SK-N-SH (cell line): Measurements from ENCODE around the gene BMP8A. TPM values are rescaled to one million over a fixed set of nuclear protein-coding genes. Genes with fewer than 3 reads are reported as not detected.

Source experiments
- CTCF ChIA-PET: fragments of 300-600, 350-600 bp; formaldehyde crosslinking; extraction: SDS; loops from one replicate; lab custom pipeline; 2021; lab: Yijun Ruan, JAX
- POLR2A ChIA-PET: fragments of 350-600 bp; sonication (Branson Sonifier 250); formaldehyde crosslinking; extraction: SDS; loops from one replicate; lab custom pipeline; 2020; ENCODE audit warnings: antibody characterized with exemption, inconsistent platforms; lab: Yijun Ruan, JAX
- DNase-seq: peaks from one replicate; pipeline ENCODE4 v3.0.0; 2012
- H2AFZ ChIP-seq: fragments of 200-600 bp; sonication (generic); 2 replicates; pipeline ENCODE4 v1.8.1; 2016; ENCODE audit warnings: antibody characterized with exemption, mild to moderate bottlenecking, low read depth
- H3F3A ChIP-seq: fragments of 200-600 bp; sonication (generic); replicated peaks from 2 replicates; pipeline ENCODE3; 2016; ENCODE audit warnings: antibody characterized with exemption, mild to moderate bottlenecking; ENCODE audit not compliant: insufficient read depth
- H3K27ac ChIP-seq, 2 experiments: fragments of 200-500 bp in 1 of 2; fragments of 200-600 bp in 1 of 2; sonication (Bioruptor generic) in 1 of 2; sonication (generic), shearing (Covaris generic) in 1 of 2; 2 replicates each; pipeline versions ENCODE4 v1.5.1 to v1.6.1; 2014 to 2016; ENCODE audit warnings: low read depth in 2 of 2, inconsistent platforms in 1 of 2, low read length in 1 of 2, mild to moderate bottlenecking in 1 of 2, mixed read lengths in 1 of 2
- H3K27me3 ChIP-seq: fragments of 200-600 bp; sonication (generic), shearing (Covaris generic); 2 replicates; pipeline ENCODE4 v1.6.1; 2016; ENCODE audit warnings: mixed run types; ENCODE audit not compliant: insufficient read depth
- H3K36me3 ChIP-seq, 2 experiments: fragments of 200-500 bp in 1 of 2; fragments of 200-600 bp in 1 of 2; sonication (Bioruptor generic) in 1 of 2; sonication (generic) in 1 of 2; replicated peaks in 1 of 2; 2 replicates each; pipeline versions ENCODE3 to v1.5.1; 2014 to 2016; ENCODE audit warnings: low read length in 1 of 2, mild to moderate bottlenecking in 1 of 2; ENCODE audit not compliant: insufficient read depth in 2 of 2, control insufficient read depth in 1 of 2
- H3K4me1 ChIP-seq, 2 experiments: fragments of 200-500 bp in 1 of 2; fragments of 200-600 bp in 1 of 2; sonication (Bioruptor generic) in 1 of 2; sonication (generic), shearing (Covaris generic) in 1 of 2; 2 replicates each; pipeline versions ENCODE4 v1.5.1 to v1.6.1; 2014 to 2016; ENCODE audit warnings: low read depth in 1 of 2, low read length in 1 of 2, mixed run types in 1 of 2; ENCODE audit not compliant: insufficient read depth in 2 of 2, control insufficient read depth in 1 of 2
- H3K4me2 ChIP-seq: fragments of 200-600 bp; sonication (generic), shearing (Covaris generic); 2 replicates; pipeline ENCODE4 v1.6.1; 2017; ENCODE audit warnings: mixed run types
- H3K4me3 ChIP-seq, 2 experiments: fragments of 200-500 bp in 1 of 2; fragments of 200-600 bp in 1 of 2; sonication (Bioruptor generic) in 1 of 2; sonication (generic), shearing (Covaris generic) in 1 of 2; 2 replicates each; pipeline versions ENCODE4 v1.5.1 to v1.8.1; 2014 to 2016; ENCODE audit warnings: low read depth in 2 of 2, inconsistent platforms in 1 of 2, low read length in 1 of 2, mild to moderate bottlenecking in 1 of 2, mixed read lengths in 1 of 2, moderate library complexity in 1 of 2
- H3K79me2 ChIP-seq: fragments of 200-600 bp; sonication (generic); 2 replicates; pipeline ENCODE4 v1.8.1; 2017; ENCODE audit warnings: mild to moderate bottlenecking; ENCODE audit not compliant: insufficient read depth
- H3K9ac ChIP-seq: fragments of 200-600 bp; sonication (generic); 2 replicates; pipeline ENCODE4 v1.6.1; 2017; ENCODE audit warnings: mixed run types
- H3K9me2 ChIP-seq: fragments of 200-600 bp; sonication (generic); 2 replicates; pipeline ENCODE4 v1.6.1; 2017; ENCODE audit warnings: mixed run types
- H3K9me3 ChIP-seq: fragments of 200-600 bp; sonication (generic); 2 replicates; pipeline ENCODE4 v1.6.1; 2017; ENCODE audit warnings: mixed run types, mild to moderate bottlenecking, moderate library complexity
- H4K20me1 ChIP-seq: fragments of 200-600 bp; sonication (generic); 2 replicates; pipeline ENCODE4 v1.6.1; 2017; ENCODE audit warnings: mild to moderate bottlenecking, mixed run types; ENCODE audit not compliant: insufficient read depth
- FOXJ3 ChIP-seq: sonication (generic); formaldehyde crosslinking; IDR thresholded peaks from 2 replicates; pipeline ENCODE4 v1.5.1; 2020; ENCODE audit warnings: mild to moderate bottlenecking, missing genetic modification reagents
- FOXM1 ChIP-seq: IDR thresholded peaks from 2 replicates; pipeline ENCODE4 v1.4.0; 2012; ENCODE audit warnings: low read depth, mild to moderate bottlenecking
- GABPA ChIP-seq: IDR thresholded peaks from 2 replicates; pipeline ENCODE4 v1.4.0; 2012; ENCODE audit warnings: low read depth, mild to moderate bottlenecking
- GATA2 ChIP-seq: sonication (generic); formaldehyde crosslinking; IDR thresholded peaks from 2 replicates; pipeline ENCODE4 v1.5.0; 2020; ENCODE audit warnings: mild to moderate bottlenecking, missing genetic modification reagents
- JUND ChIP-seq: IDR thresholded peaks from 2 replicates; pipeline ENCODE4 v1.4.0; 2012
- MEF2A ChIP-seq: IDR thresholded peaks from 2 replicates; pipeline ENCODE4 v1.4.0; 2012; ENCODE audit warnings: low read depth, borderline replicate concordance
- MXI1 ChIP-seq: IDR thresholded peaks from 2 replicates; pipeline ENCODE4 v1.6.1; 2012; ENCODE audit warnings: mild to moderate bottlenecking, low read depth, low read length, improper control_type of control experiment
- NRF1 ChIP-seq: IDR thresholded peaks from 2 replicates; pipeline ENCODE4 v1.6.1; 2012; ENCODE audit warnings: low read depth, mild to moderate bottlenecking, low read length
- POLR2AphosphoS5 ChIP-seq: IDR thresholded peaks from 2 replicates; pipeline ENCODE4 v1.6.1; 2012; ENCODE audit warnings: low read depth, low read length
- SIN3A ChIP-seq: IDR thresholded peaks from 2 replicates; pipeline ENCODE4 v1.6.1; 2012; ENCODE audit warnings: low read depth, mild to moderate bottlenecking, low read length, moderate library complexity, borderline replicate concordance
- TCF12 ChIP-seq: IDR thresholded peaks from 2 replicates; pipeline ENCODE4 v1.4.0; 2012
- TEAD4 ChIP-seq: IDR thresholded peaks from 2 replicates; pipeline ENCODE4 v1.4.0; 2012; ENCODE audit warnings: mild to moderate bottlenecking, borderline replicate concordance; ENCODE audit not compliant: insufficient read depth
- WGBS: methylation state at CpG from one replicate; pipeline ENCODE4 v1.1.6; 2017; ENCODE audit warnings: low lambda C conversion rate; 5-methylcytosine and 5-hydroxymethylcytosine counted together
- polyA plus RNA-seq, 3 experiments: library from polyadenylated mRNA; depleted of rRNA; stranded (reverse); fragments of >200 nt; gene quantifications; 2 replicates each; pipeline ENCODE4 v1.2.3, GENCODE V29; 2012
- TF ChIP-seq, protein P1 (sequence below): IDR thresholded peaks from 2 replicates; pipeline ENCODE4; 2012
- TF ChIP-seq, protein P2 (sequence below): fragments of 150-350 bp; IDR thresholded peaks from 2 replicates; pipeline ENCODE4 v1.6.1; 2016; ENCODE audit warnings: mild to moderate bottlenecking, low read depth, low read length
- TF ChIP-seq, protein P3 (sequence below): fragments of 150-350 bp; IDR thresholded peaks from 2 replicates; pipeline ENCODE4 v1.6.1; 2017; ENCODE audit warnings: antibody characterized with exemption, low read length, low read depth, borderline replicate concordance
- TF ChIP-seq, protein P4 (sequence below): IDR thresholded peaks from 2 replicates; pipeline ENCODE4 v1.4.0; 2012; ENCODE audit warnings: low read depth, borderline replicate concordance

Gene BMP8A
- polyA plus RNA-seq, 1 of the 3 experiments (the other 2 are of a cell fraction): 0.16 TPM

DNA sequence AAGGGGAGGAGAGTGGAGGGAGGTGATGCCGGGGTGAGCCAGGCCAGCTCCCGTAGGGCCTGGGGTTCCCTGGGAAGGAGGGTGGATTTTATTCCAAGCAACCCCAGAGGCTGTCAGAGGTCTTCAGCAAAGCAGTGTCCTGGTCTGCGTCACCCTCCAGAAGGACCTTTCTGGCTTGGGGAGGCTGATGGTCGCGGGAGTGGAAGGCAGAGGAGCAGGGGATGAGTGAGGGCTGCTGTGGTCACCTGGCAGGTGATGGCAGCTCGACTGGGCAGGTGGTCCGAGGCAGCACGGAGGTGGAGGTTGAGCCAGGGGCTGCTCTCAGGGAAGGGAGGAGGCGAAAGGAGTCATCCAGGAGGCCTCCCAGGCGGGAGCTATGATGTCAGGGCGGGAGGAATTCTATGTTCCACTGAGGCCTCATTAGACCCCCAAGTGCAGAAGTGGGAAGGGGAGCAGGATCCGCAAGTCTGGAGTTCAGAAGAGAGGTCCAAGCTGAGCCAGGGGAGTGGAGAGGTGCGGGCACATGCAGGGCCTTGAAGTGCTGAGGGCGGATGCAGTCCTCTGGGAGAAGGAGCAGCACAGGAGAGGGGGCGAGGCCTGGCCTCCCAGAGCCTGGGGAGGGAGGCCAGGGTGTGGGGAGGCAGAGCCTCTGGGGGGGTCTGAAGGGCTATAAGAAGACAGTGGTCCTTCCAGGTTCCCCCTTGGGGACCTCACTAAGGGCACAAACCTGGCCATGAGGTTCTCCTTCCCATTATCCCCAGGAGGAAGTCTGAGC is 33.3 kb downstream of the BMP8A start:
- no peak overlapping the region for H2AFZ ChIP-seq
- 89% methylated on average over 12 of the region's 15 CpGs for WGBS
- TF ChIP-seq TEAD4 (no peak), NRF1 (no peak), MEF2A (no peak), GATA2 (CRISPR knock-in tag) (no peak), MXI1 (no peak), FOXM1 (no peak), SIN3A (no peak), POLR2AphosphoS5 (no peak), JUND (no peak), TCF12 (no peak), GABPA (no peak), FOXJ3 (CRISPR knock-in tag) (no peak)
- TF ChIP-seq, protein P1, sequence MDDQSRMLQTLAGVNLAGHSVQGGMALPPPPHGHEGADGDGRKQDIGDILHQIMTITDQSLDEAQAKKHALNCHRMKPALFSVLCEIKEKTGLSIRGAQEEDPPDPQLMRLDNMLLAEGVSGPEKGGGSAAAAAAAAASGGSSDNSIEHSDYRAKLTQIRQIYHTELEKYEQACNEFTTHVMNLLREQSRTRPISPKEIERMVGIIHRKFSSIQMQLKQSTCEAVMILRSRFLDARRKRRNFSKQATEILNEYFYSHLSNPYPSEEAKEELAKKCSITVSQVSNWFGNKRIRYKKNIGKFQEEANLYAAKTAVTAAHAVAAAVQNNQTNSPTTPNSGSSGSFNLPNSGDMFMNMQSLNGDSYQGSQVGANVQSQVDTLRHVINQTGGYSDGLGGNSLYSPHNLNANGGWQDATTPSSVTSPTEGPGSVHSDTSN: no peak
- TF ChIP-seq, protein P2, sequence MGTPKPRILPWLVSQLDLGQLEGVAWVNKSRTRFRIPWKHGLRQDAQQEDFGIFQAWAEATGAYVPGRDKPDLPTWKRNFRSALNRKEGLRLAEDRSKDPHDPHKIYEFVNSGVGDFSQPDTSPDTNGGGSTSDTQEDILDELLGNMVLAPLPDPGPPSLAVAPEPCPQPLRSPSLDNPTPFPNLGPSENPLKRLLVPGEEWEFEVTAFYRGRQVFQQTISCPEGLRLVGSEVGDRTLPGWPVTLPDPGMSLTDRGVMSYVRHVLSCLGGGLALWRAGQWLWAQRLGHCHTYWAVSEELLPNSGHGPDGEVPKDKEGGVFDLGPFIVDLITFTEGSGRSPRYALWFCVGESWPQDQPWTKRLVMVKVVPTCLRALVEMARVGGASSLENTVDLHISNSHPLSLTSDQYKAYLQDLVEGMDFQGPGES: no peak
- TF ChIP-seq, protein P3, sequence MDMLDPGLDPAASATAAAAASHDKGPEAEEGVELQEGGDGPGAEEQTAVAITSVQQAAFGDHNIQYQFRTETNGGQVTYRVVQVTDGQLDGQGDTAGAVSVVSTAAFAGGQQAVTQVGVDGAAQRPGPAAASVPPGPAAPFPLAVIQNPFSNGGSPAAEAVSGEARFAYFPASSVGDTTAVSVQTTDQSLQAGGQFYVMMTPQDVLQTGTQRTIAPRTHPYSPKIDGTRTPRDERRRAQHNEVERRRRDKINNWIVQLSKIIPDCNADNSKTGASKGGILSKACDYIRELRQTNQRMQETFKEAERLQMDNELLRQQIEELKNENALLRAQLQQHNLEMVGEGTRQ: no peak
- TF ChIP-seq, protein P4, sequence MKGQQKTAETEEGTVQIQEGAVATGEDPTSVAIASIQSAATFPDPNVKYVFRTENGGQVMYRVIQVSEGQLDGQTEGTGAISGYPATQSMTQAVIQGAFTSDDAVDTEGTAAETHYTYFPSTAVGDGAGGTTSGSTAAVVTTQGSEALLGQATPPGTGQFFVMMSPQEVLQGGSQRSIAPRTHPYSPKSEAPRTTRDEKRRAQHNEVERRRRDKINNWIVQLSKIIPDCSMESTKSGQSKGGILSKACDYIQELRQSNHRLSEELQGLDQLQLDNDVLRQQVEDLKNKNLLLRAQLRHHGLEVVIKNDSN: no peak
- H3K9me2 ChIP-seq: no peaks in the 10 kb centered on the region
- H3K4me2 ChIP-seq: no peak overlapping the region
- H3K4me1 ChIP-seq: no peaks in the 10 kb centered on the region
- no peaks in the 10 kb centered on the region for H3F3A ChIP-seq
- H4K20me1 ChIP-seq: no peaks in the 10 kb centered on the region
- CTCF ChIA-PET: interaction anchor here (3.4 kb wide), 1 partner anchor 15 kb away, joined by 15 read pairs; no protein-coding TSS in a partner anchor
- H3K9ac ChIP-seq: no peak overlapping the region
- no peaks in the 10 kb centered on the region for H3K9me3 ChIP-seq
- DNase-seq: no peak
- H3K79me2 ChIP-seq: no peaks in the 10 kb centered on the region
- H3K4me3 ChIP-seq: no peak overlapping the region
- no peaks in the 10 kb centered on the region for H3K27me3 ChIP-seq
- no peak overlapping the region for H3K27ac ChIP-seq
- POLR2A ChIA-PET: no interaction called here
- H3K36me3 ChIP-seq: peaks cover 0 to 11% of the 10 kb centered on the region in 2 experiments
